ENCODE data around the gene SFXN4.

- TF ChIP-seq CTCF (IDR thresholded peaks at IDR 0.05) (peak in 3 of 6 experiments; percentile 13 to 34 (median 20)), POLR2A (IDR thresholded peaks at IDR 0.05) (peak; percentile 75 to 79)
Observed at GRCh38 chr10:119165171-119166117, at the start of gene SFXN4.
